HG03175 (cell line): Measurements from ENCODE around the gene IMMP2L.
"Not testable (repeated sequence)": the region's sequence is repeated elsewhere in the genome, so short reads cannot be mapped to it uniquely, and the experiment has no call there.

Experiments
- ATAC-seq: cut with Tn5 transposase; IDR thresholded peaks from one replicate; pipeline ENCODE4 v1.9.1; 2021; ENCODE audit warnings: mild to moderate bottlenecking, moderate library complexity; ENCODE audit not compliant: unreplicated experiment

The IMMP2L gene

DNA sequence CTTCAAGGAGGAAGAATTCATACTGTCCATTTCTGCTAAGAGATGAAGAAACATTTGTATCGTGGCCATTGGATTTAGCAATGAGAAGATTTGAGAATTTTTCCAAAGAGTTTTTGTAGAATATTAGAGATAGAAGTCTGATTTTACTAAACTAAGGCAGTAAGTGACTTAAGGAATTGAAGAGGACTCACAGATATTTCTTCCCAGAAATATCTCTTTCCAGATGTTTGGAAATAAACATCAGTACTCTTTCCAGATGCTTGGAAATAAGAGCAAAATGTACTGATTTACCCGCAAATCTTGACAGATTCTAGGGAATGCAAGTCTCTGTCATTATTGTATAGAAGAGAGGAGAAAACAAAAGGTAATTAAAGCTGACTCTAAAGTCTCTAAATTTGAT lies 91.3 kb downstream of the IMMP2L start:
- no peak for ATAC-seq

DNA sequence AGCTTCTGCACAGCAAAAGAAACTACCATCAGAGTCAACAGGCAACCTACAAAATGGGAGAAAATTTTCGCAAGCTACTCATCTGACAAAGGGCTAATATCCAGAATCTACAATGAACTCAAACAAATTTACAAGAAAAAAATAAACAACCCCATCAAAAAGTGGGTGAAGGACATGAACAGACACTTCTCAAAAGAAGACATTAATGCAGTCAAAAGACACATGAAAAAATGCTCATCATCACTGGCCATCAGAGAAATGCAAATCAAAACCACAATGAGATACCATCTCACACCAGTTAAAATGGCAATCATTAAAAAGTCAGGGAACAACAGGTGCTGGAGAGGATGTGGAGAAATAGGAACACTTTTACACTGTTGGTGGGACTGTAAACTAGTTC lies 92.4 kb downstream of the IMMP2L start:
- ATAC-seq = not testable (repeated sequence)

DNA sequence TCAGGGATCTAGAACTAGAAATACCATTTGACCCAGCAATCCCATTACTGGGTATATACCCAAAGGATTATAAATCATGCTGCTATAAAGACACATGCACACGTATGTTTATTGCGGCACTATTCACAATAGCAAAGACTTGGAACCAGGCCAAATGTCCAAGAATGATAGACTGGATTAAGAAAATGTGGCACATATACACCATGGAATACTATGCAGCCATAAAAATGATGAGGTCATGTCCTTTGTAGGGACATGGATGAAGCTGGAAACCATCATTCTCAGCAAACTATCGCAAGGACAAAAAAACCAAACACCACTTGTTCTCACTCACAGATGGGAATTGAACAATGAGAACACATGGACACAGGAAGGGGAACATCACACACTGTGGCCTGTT lies 96.5 kb downstream of the IMMP2L start:
- ATAC-seq = not testable (repeated sequence)

DNA sequence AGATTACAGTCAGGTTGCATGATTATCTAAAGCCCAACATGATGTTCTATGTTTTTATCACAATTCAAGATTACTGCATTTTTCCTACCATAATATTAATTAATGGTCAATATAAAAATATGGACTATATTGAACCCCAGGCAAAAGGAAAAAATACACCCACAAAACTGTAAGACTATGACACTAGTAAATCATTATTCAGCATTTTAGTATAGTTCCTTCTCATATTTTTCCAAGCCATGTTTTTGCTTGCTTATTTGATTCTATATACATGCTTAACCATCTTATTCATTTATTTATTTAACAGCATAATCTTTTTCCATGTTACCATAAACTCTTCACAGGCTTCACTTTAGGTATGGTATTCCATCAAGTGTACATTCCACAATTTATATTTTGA lies 101.6 kb downstream of the IMMP2L start:
- ATAC-seq = no peak

DNA sequence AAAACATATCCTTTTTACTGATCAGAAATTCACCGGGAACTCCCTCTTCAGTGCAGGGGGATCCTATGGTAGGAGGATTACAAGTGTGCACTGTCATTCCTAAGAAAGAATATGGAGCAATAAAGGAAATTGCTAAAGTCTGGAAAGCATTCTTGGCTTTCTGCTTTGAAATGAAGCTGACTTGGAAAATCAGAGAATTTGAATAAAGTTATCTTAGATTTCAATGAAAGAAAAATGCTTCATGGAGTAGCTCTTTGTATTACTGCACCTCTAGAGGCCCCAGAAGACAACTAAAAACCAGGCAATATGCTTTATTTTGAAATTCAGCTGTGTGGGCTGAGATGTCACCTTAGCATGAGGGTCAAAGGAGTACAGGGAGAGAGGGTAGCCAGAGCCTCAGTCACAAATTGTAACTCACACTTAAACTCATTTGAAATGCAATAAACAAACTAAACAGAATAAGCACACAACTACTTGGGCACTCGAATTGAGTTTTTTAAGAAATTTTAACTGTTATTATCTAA lies 102.5 kb downstream of the IMMP2L start:
- ATAC-seq = no peak

DNA sequence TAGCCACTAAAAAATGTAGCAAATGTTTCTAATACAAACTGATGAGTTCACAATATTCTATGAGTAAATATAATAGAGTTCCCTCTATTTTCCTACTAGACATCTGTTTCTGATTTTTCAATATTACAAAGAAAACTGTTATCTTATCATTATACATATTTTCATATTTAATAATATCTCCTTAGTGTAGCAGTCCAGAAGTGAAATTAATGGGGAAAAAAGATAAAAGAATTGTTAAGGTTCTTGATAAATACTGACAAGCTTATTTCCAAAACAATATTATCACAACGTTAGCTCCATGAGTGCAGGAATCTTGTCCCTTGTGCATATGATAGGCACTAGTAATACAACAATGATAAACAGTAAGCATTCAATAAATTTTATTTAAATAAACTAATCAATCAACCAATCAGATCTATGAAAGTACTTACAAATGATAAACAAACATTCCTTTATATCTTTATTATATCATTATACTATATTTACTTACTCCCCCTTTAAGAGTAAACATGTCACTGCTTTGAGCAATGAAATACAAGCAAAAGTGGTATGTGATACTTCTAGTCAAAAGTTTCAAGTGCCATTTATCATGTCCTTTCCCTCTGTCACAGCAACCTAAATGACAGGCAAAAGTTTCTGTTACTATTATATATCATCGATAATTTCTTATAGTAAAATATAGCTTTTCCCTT lies 103.1 kb downstream of the IMMP2L start:
- ATAC-seq = no peak

DNA sequence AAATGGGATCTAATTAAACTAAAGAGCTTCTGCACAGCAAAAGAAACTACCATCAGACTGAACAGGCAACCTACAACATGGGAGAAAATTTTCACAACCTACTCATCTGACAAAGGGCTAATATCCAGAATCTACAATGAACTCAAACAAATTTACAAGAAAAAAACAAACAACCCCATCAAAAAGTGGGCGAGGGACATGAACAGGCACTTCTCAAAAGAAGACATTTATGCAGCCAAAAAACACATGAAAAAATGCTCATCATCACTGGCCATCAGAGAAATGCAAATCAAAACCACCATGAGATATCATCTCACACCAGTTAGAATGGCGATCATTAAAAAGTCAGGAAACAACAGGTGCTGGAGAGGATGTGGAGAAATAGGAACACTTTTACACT lies 111.6 kb downstream of the IMMP2L start:
- not testable (repeated sequence) for ATAC-seq

DNA sequence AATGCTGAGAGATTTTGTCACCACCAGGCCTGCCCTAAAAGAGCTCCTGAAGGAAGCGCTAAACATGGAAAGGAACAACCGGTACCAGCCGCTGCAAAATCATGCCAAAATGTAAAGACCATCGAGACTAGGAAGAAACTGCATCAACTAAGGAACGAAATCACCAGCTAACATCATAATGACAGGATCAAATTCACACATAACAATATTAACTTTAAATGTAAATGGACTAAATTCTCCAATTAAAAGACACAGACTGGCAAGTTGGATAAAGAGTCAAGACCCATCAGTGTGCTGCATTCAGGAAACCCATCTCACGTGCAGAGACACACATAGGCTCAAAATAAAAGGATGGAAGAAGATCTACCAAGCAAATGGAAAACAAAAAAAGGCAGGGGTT lies 114.8 kb downstream of the IMMP2L start:
- not testable (repeated sequence) for ATAC-seq

DNA sequence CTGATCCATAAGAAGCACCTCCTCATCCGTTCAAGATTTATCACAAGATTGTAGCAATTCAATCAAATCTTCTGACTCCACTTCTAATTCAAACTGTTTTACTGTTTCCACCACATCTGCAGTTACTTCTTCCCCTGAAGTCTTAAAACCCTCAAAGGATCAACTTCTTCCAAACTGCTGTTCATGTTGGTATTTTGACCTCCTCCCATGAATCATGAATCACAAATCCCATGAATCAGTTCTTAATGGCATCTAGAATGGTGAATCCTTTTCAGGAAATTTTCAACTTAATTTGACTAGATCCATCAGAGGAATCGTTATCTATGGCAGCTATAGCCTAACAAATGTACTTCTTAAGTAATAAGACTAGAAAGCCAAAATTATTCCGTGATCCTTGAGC lies 122.3 kb downstream of the IMMP2L start:
- ATAC-seq = no peak

DNA sequence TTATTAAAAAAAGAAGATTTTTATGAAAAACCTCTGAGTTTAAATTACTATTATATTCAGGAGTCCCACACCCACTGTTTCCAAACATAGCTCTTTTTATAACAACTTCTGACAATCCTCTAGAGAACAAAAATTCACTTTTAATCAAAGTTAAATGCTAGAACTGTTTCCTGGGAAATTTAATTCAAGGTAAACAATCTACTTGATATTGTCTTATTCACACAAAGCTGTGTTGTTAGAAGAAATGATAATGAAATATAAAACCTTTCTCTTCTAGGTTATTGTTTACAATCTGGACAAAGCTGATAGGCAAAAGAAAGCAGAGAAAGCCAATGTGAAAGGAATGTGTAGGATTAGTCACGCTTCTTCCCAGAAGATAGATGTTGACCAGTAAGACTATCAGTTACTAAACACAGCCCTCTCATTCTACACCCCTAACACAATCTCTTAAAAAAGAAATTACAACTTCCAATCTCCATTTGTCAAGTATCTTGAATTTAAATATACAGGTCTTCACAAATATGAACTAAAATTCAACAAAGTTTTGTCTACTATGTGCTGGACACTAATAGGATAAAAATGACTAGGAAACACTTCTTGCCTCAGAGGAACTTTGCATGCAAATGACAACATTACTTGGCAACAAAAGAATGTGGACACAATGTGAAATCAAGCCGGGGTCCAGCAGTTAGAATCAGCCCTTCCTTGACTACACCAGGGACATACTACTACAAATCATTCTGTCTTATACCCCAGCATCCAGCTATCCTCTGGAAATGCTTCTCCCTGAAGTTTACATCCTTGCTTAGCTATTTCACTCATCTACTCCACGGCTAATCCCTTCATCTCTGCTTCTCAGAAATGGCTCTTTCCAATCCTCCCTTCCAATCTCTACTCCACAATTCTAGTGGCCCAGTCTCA lies 123.7 kb downstream of the IMMP2L start:
- ATAC-seq = no peak

DNA sequence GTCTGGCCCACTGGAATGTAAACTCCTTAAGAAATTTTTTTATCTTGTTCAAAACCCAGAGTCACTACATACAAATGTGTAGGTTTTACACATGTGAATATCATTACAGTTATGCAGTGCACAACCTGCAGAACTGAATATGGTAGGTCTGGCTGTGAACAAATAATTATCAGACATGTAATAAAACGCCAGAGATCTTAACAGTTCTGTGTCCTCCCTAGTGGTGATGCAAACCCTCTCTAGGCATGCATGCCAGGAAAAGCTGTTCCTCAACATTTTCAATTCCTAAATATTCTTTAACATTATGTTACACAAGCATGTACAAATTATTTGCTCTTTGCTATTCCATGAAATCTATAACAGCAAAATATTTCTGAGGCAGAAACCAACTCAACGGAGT lies 124.6 kb downstream of the IMMP2L start:
- no peak for ATAC-seq

DNA sequence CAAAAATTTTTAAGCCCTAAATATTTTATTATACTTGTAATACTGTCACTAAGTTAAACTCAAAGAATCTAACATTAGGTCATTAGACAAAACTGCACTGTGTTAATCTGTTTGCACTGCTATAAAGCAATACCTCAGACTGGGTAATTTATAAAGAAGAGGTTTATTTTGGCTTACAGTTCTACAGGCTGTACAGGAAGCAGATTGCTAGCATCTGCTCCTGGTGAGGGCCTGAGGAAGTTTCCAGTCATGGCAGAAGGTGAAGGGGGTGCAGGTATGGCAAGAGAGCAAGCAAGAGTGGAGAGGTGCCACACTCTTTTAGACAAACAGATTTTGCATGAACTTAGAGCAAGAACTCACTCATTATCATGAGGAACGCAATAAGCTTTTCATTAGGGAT lies 125.7 kb downstream of the IMMP2L start:
- no peak for ATAC-seq

DNA sequence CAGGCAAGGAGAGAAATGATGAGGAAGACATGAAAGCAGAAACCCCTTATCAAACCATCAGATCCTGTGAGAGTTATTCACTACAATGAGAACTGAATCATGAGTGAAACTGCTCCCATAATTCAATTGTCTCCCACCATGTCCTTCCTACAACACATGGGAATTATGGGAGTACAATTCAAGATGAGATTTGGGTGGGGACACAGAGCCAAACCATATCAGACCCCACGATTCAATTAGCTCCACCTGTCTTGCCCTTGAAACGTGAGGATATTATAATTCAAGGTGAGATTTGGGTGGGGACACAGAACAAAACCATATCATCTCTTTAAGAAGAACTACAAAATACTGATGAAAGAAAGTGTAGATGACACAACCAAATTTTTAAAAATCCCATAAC lies 128.9 kb downstream of the IMMP2L start:
- no peak for ATAC-seq

DNA sequence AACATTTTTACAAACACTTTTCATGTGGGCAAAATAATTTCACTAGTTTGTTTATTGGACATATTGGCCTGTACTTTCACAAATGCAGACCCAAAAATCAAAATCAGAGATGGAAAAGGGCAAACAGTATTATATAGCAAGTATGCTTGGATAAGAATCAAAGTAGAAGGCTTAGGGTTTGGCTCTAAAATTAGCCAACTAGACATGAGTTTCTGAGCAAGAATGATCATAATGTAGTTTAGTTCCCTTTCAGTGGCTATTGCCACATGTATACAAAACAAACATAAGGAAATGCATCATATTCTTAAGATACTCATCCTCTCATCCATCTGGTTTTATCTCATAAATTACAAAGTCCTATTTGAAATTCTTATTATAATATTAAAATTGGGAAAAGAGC lies 132.5 kb downstream of the IMMP2L start:
- no peak for ATAC-seq

DNA sequence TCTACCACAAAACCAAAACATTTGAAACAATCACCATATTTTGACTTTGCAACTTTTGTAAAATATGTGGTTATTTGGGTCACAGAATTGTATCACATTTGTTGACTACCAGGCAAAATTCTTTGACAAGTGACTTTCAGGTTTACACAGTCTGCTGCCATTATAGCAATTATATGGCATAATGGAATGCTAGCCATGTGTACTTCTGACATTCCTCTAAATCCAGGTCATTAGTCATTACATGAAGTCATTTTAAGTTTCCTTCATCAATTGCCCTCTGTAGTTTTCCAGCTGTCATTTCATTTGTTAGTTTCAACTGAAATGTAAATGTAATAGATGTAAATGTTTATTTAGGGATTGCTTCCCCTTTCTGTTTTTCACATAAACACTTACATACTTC lies 137.5 kb downstream of the IMMP2L start:
- no peak for ATAC-seq

DNA sequence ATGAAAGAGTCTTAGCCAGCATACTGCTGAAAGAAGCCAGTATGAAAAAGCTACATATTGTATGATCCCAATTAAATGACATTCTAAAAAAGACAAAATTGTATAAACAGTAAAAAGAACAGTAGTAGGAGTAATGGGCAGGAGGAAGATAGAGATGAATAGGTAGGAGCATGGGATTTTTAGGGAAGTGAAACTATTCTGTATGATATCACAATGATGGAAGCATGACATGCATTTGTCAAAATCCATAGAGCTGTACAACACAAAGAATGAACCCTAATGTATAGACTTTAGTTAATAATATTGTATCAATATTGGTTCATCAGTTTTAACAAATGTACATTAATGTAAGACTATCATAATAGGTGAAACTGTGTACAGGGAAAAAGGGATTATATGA lies 147.9 kb downstream of the IMMP2L start:
- ATAC-seq = no peak

DNA sequence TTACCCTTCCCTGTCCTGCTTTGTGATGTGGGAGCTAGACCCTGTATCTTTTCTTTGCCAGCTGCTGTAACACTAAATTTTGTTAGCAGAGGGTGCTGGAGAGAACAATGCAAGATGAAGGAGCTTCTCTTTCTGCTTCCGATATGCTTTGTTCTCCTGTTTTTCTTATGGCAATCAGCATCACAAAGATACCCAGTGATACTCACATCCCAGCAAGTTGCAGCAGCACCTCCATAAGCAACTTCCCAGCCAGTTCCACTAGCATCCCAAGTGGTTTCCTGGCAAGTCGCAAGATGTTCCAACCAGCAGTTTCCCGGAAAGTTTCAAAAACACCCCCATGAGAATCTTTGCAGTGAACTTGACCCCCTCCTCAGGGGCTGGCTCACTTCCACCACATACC lies 148.6 kb downstream of the IMMP2L start:
- ATAC-seq = no peak

DNA sequence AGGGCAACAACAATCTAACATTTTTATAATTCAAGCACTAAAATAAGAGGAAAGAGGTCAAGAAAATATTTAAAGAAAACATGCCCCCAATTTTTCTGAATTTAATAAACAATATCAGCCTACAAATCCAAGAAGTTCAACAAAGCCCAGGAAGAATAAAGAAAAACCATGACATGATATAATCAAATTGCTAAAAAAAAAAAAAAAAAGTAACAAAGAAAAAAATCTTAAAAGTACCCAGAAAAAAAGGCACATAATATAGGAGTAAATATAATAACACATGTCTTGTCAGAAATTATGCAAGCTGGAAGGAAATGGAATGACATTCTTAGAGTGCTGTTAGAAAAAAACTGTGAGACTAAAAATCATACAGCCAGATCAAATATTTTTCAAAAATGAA lies 151.4 kb downstream of the IMMP2L start:
- no peak for ATAC-seq

DNA sequence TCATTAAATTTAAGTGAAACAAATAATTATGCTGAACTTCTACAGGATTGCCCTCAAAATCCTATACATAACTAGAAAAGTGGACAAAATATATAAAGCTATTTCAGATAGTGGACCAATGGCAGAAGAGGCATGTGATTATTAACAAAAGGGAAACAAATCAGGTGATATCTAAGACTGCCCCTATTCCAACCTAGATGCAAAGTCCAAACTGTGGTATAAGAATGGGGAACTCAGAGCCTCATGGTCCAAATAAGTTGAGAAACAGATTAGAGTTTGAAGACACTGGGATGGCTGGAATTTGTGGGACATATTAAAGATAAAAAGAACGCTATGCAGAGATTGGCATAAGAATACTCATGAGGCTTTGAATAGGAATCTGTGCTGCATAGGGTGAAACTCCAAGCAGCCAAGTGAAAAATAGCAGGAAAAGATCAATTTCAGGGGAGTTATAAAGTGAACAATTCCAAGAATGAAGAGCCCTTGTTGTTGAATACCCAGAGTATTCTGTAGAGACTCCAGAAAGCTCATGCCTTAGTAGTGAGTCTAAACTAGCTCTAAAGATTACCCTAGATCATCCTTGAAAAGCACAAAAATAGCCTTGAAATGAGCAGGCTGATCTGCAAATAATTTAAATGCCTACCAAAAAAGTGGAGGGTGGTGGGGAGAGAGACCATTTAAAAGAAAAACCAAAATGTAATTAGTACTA lies 152.4 kb downstream of the IMMP2L start:
- no peak for ATAC-seq

DNA sequence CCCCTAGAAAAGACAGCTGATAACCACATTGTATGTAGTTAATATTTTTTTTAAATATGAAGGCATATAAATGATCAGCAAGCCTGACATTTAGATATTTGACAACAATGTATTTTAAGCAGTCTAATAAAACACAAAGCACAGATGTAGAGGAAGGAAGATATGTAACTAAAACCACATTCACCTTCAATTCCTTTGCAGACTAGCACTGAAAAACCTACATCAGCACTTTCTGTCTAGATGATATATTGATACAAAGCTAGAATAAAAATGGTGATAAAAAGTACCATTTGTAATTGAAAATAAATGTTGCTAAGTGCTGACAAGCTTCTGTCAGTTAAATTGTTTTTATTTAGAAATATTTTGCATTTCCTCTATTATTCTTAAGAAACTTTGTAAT lies 153.6 kb downstream of the IMMP2L start:
- ATAC-seq = no peak

DNA sequence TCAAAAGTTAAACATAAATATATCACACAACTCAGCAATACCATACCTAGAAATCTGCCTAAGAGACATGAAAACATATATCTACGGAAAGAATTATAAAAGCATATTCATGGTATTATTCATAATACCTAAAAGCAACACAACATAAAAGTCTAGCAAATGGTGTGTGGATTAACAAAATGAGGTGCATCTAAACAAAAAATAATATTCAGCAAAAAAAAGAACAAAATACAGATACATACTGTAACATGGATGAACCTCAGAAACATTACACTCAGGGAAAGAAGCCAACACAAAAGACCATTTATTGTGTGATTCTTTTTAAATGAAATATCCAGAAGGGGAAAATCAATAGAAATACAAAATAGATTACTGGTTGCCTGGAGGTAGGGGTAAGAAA lies 155.0 kb downstream of the IMMP2L start:
- no peak for ATAC-seq
